OCI-LY7 (cell line): ENCODE results near the gene RIC8B. TPM values are rescaled to one million over a fixed set of nuclear protein-coding genes. Genes with fewer than 3 reads are reported as not detected.

ENCODE experiments used
- BruUV-seq: library from RNA; stranded (reverse); fragments of 400-500 nt; replicated peaks from 2 replicates; lab custom pipeline; 2021; lab: Mats Ljungman, UMichigan
- CTCF ChIA-PET: fragments of 300-600 bp; sonication (Branson Sonifier 250); formaldehyde crosslinking; loops from one replicate; lab custom pipeline; 2022; ENCODE audit warnings: antibody characterized with exemption; ENCODE audit not compliant: unreplicated experiment; lab: Charles Lee
- POLR2A ChIA-PET: fragments of 300-600 bp; sonication (Branson Sonifier 250); formaldehyde crosslinking; loops from one replicate; lab custom pipeline; 2022; ENCODE audit warnings: antibody characterized with exemption; lab: Charles Lee
- DNase-seq: peaks from one replicate; pipeline ENCODE4 v3.0.0-alpha.2; 2015; ENCODE audit warnings: low spot score
- H2AFZ ChIP-seq: fragments of 200-600 bp; sonication (generic), shearing (Covaris generic); 2 replicates; pipeline ENCODE4 v1.6.1; 2014; ENCODE audit warnings: mild to moderate bottlenecking, antibody characterized with exemption, low read length, moderate library complexity
- H3K27ac ChIP-seq: fragments of 200-600 bp; sonication (generic); 2 replicates; pipeline ENCODE4 v1.5.1; 2014; ENCODE audit warnings: mixed run types, low read depth, mild to moderate bottlenecking, moderate library complexity, low read length, inconsistent platforms; ENCODE audit not compliant: poor library complexity, severe bottlenecking
- H3K36me3 ChIP-seq: fragments of 200-600 bp; sonication (generic); 2 replicates; pipeline ENCODE4 v1.6.1; 2014; ENCODE audit warnings: mild to moderate bottlenecking, antibody characterized with exemption, low read length, moderate library complexity, mixed read lengths; ENCODE audit not compliant: insufficient read depth
- H3K4me1 ChIP-seq: fragments of 200-600 bp; sonication (generic); 2 replicates; pipeline ENCODE4 v1.5.1; 2014; ENCODE audit warnings: mild to moderate bottlenecking, low read length; ENCODE audit not compliant: insufficient read depth, poor library complexity, severe bottlenecking
- H3K4me2 ChIP-seq: fragments of 200-600 bp; sonication (generic); 2 replicates; pipeline ENCODE4 v1.6.1; 2014; ENCODE audit warnings: mild to moderate bottlenecking, low read length
- H3K4me3 ChIP-seq: fragments of 200-600 bp; sonication (generic); 2 replicates; pipeline ENCODE4 v1.5.1; 2014; ENCODE audit warnings: mild to moderate bottlenecking, low read depth, low read length; ENCODE audit not compliant: poor library complexity, severe bottlenecking
- H3K79me2 ChIP-seq: fragments of 200-600 bp; sonication (generic); 2 replicates; pipeline ENCODE4 v1.6.1; 2016; ENCODE audit warnings: low read depth, mild to moderate bottlenecking, low read length, moderate library complexity, mixed read lengths; ENCODE audit not compliant: insufficient read depth
- H3K9me2 ChIP-seq: fragments of 200-600 bp; sonication (generic); 2 replicates; pipeline ENCODE4 v1.6.1; 2016; ENCODE audit warnings: mild to moderate bottlenecking, low read length, mixed read lengths; ENCODE audit not compliant: insufficient read depth
- H3K9me3 ChIP-seq: fragments of 200-600 bp; sonication (generic); 2 replicates; pipeline ENCODE4 v1.6.1; 2014; ENCODE audit warnings: mild to moderate bottlenecking, mixed run types, low read length, mixed read lengths
- H4K20me1 ChIP-seq: fragments of 200-600 bp; sonication (generic); 2 replicates; pipeline ENCODE4 v1.6.1; 2014; ENCODE audit warnings: mild to moderate bottlenecking, antibody characterized with exemption, low read length, moderate library complexity, mixed read lengths; ENCODE audit not compliant: insufficient read depth
- CTCF ChIP-seq: fragments of 200-600 bp; sonication (generic); conservative IDR thresholded peaks from 2 replicates; pipeline ENCODE4 v1.5.1; 2014; ENCODE audit warnings: mild to moderate bottlenecking, antibody characterized with exemption, low read length, moderate library complexity, mixed read lengths
- EZH2phosphoT487 ChIP-seq: fragments of 200-600 bp; sonication (generic); IDR thresholded peaks from 2 replicates; pipeline ENCODE4 v1.6.1; 2018; ENCODE audit warnings: low read depth, borderline replicate concordance, mild to moderate bottlenecking, mixed run types, antibody characterized with exemption, low read length, moderate library complexity, mixed read lengths
- intact Hi-C: fragments of 100-400 bp; cut with micrococcal nuclease; formaldehyde crosslinking; loops from one replicate; pipeline ENCODE4 v1.10.0; 2022; ENCODE audit not compliant: unreplicated experiment
- total RNA-seq, 2 experiments: library from RNA; depleted of rRNA in 1 of 2; stranded (reverse); fragments of >200 nt in 1 of 2; shearing (Covaris generic) in 1 of 2; gene quantifications; 2 replicates each; pipeline ENCODE4 v1.2.3, GENCODE V29; 2014 to 2022

RIC8B gene
- total RNA-seq, 2 experiments from 2014 or later = 9.6 TPM; not detected in 1

GRCh38 chr12:106892075-106892474 lies 117.6 kb downstream of the RIC8B start:
- H3K4me2 ChIP-seq = no peak overlapping the region
- no peaks in the 10 kb centered on the region for H3K36me3 ChIP-seq
- no peak for TF ChIP-seq CTCF
- no peak for TF ChIP-seq EZH2phosphoT487
- ChIA-PET CTCF (no interaction called here), POLR2A (interaction anchor here (1.6 kb wide), 1 partner anchor 18 kb away, joined by 4 read pairs; no protein-coding TSS in a partner anchor)
- no peaks in the 10 kb centered on the region for H3K9me3 ChIP-seq
- no peaks in the 10 kb centered on the region for H3K79me2 ChIP-seq
- DNase-seq = no peak
- H2AFZ ChIP-seq = no peak overlapping the region
- H3K4me3 ChIP-seq = no peak overlapping the region
- H3K27ac ChIP-seq = no peak overlapping the region
- no TSS peak for BruUV-seq
- H3K9me2 ChIP-seq = no peaks in the 10 kb centered on the region
- H3K4me1 ChIP-seq = no peaks in the 10 kb centered on the region
- intact Hi-C loops = no loop called here
- no peaks in the 10 kb centered on the region for H4K20me1 ChIP-seq

- H3K4me3 ChIP-seq = no peak overlapping the region
- TF ChIP-seq EZH2phosphoT487 (no peak), CTCF (no peak)
- no peaks in the 10 kb centered on the region for H3K4me1 ChIP-seq
- POLR2A ChIA-PET = interaction anchor here (0.8 to 1.0 kb wide), 2 partner anchors 10 to 62 kb away, joined by 3 to 4 read pairs; no protein-coding TSS in a partner anchor
- BruUV-seq = no TSS peak
- H3K9me2 ChIP-seq = no peaks in the 10 kb centered on the region
- H3K4me2 ChIP-seq = no peak overlapping the region
- no peaks in the 10 kb centered on the region for H3K79me2 ChIP-seq
- DNase-seq = no peak
- no peaks in the 10 kb centered on the region for H4K20me1 ChIP-seq
- no peak overlapping the region for H3K27ac ChIP-seq
- no peaks in the 10 kb centered on the region for H3K36me3 ChIP-seq
- intact Hi-C loops = no loop called here
- H3K9me3 ChIP-seq = no peaks in the 10 kb centered on the region
- CTCF ChIA-PET = no interaction called here
- no peak overlapping the region for H2AFZ ChIP-seq
These were observed 119.0 kb downstream of the RIC8B start for GRCh38 chr12:106893451-106893850.

GRCh38 chr12:106894774-106895173 lies 120.3 kb downstream of the RIC8B start:
- no peak for TF ChIP-seq CTCF
- no peak for TF ChIP-seq EZH2phosphoT487
- no peak overlapping the region for H3K27ac ChIP-seq
- POLR2A ChIA-PET = interaction anchor here (0.6 to 1.0 kb wide), 7 partner anchors 11 to 1213 kb away, joined by 3 to 5 read pairs (median 3); no protein-coding TSS in a partner anchor
- H3K36me3 ChIP-seq = no peaks in the 10 kb centered on the region
- intact Hi-C loops = no loop called here
- H3K79me2 ChIP-seq = no peaks in the 10 kb centered on the region
- H4K20me1 ChIP-seq = no peaks in the 10 kb centered on the region
- no TSS peak for BruUV-seq
- CTCF ChIA-PET = no interaction called here
- no peak overlapping the region for H3K4me3 ChIP-seq
- no peaks in the 10 kb centered on the region for H3K4me1 ChIP-seq
- H2AFZ ChIP-seq = no peak overlapping the region
- H3K9me2 ChIP-seq = no peaks in the 10 kb centered on the region
- no peaks in the 10 kb centered on the region for H3K9me3 ChIP-seq
- DNase-seq = no peak
- no peak overlapping the region for H3K4me2 ChIP-seq
